ENCODE data around the gene LY6G5C. TPM values are rescaled to one million over a fixed set of nuclear protein-coding genes. Genes with fewer than 3 reads are reported as not detected.

The LY6G5C gene
- total and polyA plus RNA-seq, 12 donors, result 1.2 to 3.5 (median 2.0) TPM

DNA sequence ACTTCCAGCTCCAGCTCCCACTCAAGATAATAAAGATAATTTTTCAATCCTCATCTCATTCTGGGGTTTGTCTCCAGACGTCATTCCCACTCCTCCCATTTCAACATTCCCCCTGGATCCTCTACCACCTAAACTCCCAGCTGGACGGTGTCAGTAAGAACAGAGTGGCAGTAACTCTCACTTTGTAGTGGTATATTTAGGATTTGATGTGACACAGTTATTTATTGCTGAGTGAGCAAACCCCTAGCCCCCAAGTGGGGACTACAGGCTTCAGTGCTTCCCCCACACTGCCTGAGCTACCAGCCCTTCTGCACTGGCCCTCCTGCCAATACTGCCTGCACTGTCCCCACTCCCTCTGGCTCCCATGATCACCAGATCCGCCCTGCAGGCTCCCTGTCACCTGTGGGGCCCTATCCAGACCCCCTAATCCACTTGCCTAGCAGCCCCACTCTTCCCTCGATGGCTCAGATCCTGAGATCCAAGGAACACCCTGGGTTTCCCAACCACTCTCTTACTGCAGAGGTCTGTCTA is 22.6 kb downstream of the LY6G5C start:
- TF ChIP-seq, protein P1, sequence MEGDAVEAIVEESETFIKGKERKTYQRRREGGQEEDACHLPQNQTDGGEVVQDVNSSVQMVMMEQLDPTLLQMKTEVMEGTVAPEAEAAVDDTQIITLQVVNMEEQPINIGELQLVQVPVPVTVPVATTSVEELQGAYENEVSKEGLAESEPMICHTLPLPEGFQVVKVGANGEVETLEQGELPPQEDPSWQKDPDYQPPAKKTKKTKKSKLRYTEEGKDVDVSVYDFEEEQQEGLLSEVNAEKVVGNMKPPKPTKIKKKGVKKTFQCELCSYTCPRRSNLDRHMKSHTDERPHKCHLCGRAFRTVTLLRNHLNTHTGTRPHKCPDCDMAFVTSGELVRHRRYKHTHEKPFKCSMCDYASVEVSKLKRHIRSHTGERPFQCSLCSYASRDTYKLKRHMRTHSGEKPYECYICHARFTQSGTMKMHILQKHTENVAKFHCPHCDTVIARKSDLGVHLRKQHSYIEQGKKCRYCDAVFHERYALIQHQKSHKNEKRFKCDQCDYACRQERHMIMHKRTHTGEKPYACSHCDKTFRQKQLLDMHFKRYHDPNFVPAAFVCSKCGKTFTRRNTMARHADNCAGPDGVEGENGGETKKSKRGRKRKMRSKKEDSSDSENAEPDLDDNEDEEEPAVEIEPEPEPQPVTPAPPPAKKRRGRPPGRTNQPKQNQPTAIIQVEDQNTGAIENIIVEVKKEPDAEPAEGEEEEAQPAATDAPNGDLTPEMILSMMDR (IDR thresholded peaks at IDR 0.05), result no peak
- ATAC-seq, result no peak
- DNase-seq, result no peak
- Histone ChIP-seq H3K27ac (peak overlapping the region in 2 of 10 donors; percentile 94 to 98), H3K27me3 (no peaks in the 10 kb centered on the region), H3K4me1 (peaks cover 16 to 73% (median 53%) of the 10 kb centered on the region in 9 donors), H3K9me3 (no peaks in the 10 kb centered on the region), H3K4me3 (peak overlapping the region in 1 of 10 donors; percentile 87), H3K36me3 (peaks cover 0 to 55% (median 0%) of the 10 kb centered on the region in 9 donors)
- intact Hi-C loops (cut with DNase I), result no loop called here
- WGBS, 2 donors, result 71 to 78% methylated on average over 4 of the region's 4 CpGs

DNA sequence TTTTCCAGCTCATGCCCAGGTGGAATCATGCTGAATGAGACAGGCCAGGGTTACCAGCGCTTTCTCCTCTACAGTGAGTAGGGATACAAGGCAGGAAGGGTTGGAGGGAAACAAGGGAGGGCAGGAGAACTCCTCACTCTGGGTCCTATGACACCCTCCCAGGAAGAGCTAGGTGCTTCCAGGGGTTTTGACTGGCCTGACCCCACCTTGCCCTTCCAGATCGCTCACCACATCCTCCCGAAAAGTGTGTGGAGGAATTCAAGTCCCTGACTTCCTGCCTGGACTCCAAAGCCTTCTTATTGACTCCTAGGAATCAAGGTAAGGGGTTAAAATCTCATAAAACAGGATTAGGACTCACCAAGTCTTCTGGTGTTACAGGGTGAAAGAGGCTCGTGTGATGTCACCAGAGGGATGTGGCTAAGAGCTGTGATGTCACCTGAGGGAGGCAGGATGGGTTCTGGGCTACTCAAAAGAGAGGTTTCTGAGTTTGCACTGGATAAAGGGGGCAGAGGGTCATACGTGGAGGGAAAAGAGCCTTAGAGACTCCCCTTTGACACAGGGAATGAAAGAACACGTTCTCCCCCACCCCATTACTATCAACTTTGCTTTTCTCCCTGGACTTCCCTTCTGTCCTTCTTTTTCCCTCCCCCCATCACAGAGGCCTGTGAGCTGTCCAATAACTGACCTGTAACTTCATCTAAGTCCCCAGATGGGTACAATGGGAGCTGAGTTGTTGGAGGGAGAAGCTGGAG is 23.3 kb downstream of the LY6G5C start:
- TF ChIP-seq, protein P1 (IDR thresholded peaks at IDR 0.05), result no peak
- Histone ChIP-seq H3K27me3 (no peaks in the 10 kb centered on the region), H3K9me3 (no peaks in the 10 kb centered on the region), H3K27ac (peak overlapping the region in 1 of 10 donors; percentile 98), H3K4me3 (no peak overlapping the region), H3K4me1 (peaks cover 16 to 70% (median 49%) of the 10 kb centered on the region in 9 donors), H3K36me3 (peaks cover 0 to 49% (median 0%) of the 10 kb centered on the region in 9 donors)
- no peak for DNase-seq
- intact Hi-C loops (cut with DNase I), result no loop called here
- 74 to 75% methylated on average over 6 of the region's 6 CpGs for WGBS, 2 donors
- no peak for ATAC-seq

- Histone ChIP-seq H3K4me3 (no peak within 1 kb of the TSS), H3K36me3 (peaks cover 0 to 47% (median 0%) of the 10 kb centered on the region in 9 donors), H3K27ac (no peak within 1 kb of the TSS), H3K4me1 (peaks cover 12 to 63% (median 49%) of the 10 kb centered on the region in 9 donors), H3K9me3 (no peaks in the 10 kb centered on the region), H3K27me3 (no peaks in the 10 kb centered on the region)
- no peak for DNase-seq
- TF ChIP-seq, protein P1 (IDR thresholded peaks at IDR 0.05), result no peak
- no peak for ATAC-seq
- WGBS, 2 donors, result 84 to 86% methylated on average over 8 of the region's 8 CpGs
- intact Hi-C loops (cut with DNase I), result no loop called here
Observed at GRCh38 chr6:31655349-31656237, 25.3 kb downstream of the LY6G5C start, which contains the start of gene APOM. Gene APOM, plus strand, starts transcription at chr6:31655894. Its CDS starts 73 bp downstream, at chr6:31655967.
